B cell (primary cell): ENCODE data around the gene SNX14. TPM values are rescaled to one million over a fixed set of nuclear protein-coding genes. Genes with fewer than 3 reads are reported as not detected.

Source experiments
- ATAC-seq: fragments of 200-7000 bp; cut with Tn5 transposase; one replicate; pipeline ENCODE4 v1.10.0; 2021; ENCODE audit warnings: low read depth, mild to moderate bottlenecking, moderate number of reproducible peaks, moderate library complexity
- CTCF ChIA-PET: fragments of 350-600 bp; sonication (Branson Sonifier 250); formaldehyde crosslinking; loops from one replicate; lab custom pipeline; 2021; ENCODE audit warnings: antibody characterized with exemption, inconsistent platforms; lab: Charles Lee
- POLR2A ChIA-PET: fragments of 350-600 bp; sonication (Branson Sonifier 250); formaldehyde crosslinking; loops from one replicate; lab custom pipeline; 2021; ENCODE audit warnings: antibody characterized with exemption; lab: Charles Lee
- DNase-seq: peaks from one replicate; pipeline ENCODE4 v3.0.0; 2013
- H2AFZ ChIP-seq: 2 replicates; pipeline ENCODE4 v1.6.1; 2012; ENCODE audit warnings: mild to moderate bottlenecking, low read depth, low read length; ENCODE audit not compliant: insufficient read depth, poor library complexity, severe bottlenecking
- H3K27ac ChIP-seq, 2 donors: 1 replicate in 1 of 2; 2 replicates in 1 of 2; pipeline ENCODE4 v1.5.1; 2012 to 2013; ENCODE audit warnings: low read length in 2 of 2, mild to moderate bottlenecking in 2 of 2, moderate library complexity in 1 of 2
- H3K27me3 ChIP-seq, 4 experiments: fragments of 200-600 bp in 1 of 4; sonication (generic) in 1 of 4; replicated peaks in 1 of 4; 1 replicate in 2 of 4; 2 replicates in 2 of 4; pipeline versions ENCODE4 v1.6.1 to v1.7.0; 2013 to 2016; ENCODE audit warnings: low read length in 3 of 4, mild to moderate bottlenecking in 2 of 4, mixed read lengths in 1 of 4, moderate library complexity in 1 of 4; ENCODE audit not compliant: insufficient read depth in 4 of 4, control insufficient read depth in 3 of 4; ENCODE audit errors: control extremely low read depth in 1 of 4
- H3K36me3 ChIP-seq, 2 experiments: replicated peaks in 1 of 2; 1 replicate in 1 of 2; 2 replicates in 1 of 2; pipeline versions ENCODE4 v1.6.1 to v1.7.1; 2013; ENCODE audit warnings: low read length in 1 of 2; ENCODE audit not compliant: insufficient read depth in 2 of 2, control insufficient read depth in 1 of 2; ENCODE audit errors: control extremely low read depth in 1 of 2, extremely low read depth in 1 of 2
- H3K4me1 ChIP-seq, 2 donors: fragments of 200-600 bp in 1 of 2; sonication (generic) in 1 of 2; 1 replicate in 1 of 2; 2 replicates in 1 of 2; pipeline versions ENCODE4 v1.5.1 to v1.6.1; 2013 to 2017; ENCODE audit warnings: low read length in 2 of 2; ENCODE audit not compliant: control insufficient read depth in 2 of 2, insufficient read depth in 2 of 2
- H3K4me2 ChIP-seq: replicated peaks from 2 replicates; pipeline ENCODE3; 2012; ENCODE audit warnings: mild to moderate bottlenecking, low read depth, low read length; ENCODE audit not compliant: poor library complexity, severe bottlenecking
- H3K4me3 ChIP-seq, 5 experiments: fragments of 200-600 bp in 1 of 5; sonication (generic) in 1 of 5; 1 replicate in 3 of 5; 2 replicates in 2 of 5; pipeline versions ENCODE4 v1.5.1 to v1.7.0; 2011 to 2016; ENCODE audit warnings: low read length in 4 of 5, mild to moderate bottlenecking in 4 of 5, low read depth in 2 of 5, control low read depth in 1 of 5, moderate library complexity in 1 of 5; ENCODE audit not compliant: insufficient read depth in 1 of 5; ENCODE audit errors: control extremely low read depth in 1 of 5, extremely low read depth in 1 of 5
- H3K79me2 ChIP-seq: fragments of 200-600 bp; sonication (generic); one replicate; pipeline ENCODE4 v1.6.0; 2016; ENCODE audit warnings: low read length; ENCODE audit not compliant: control insufficient read depth, insufficient read depth
- H3K9ac ChIP-seq: fragments of 200-600 bp; sonication (generic); 2 replicates; pipeline ENCODE4 v1.6.1; 2017; ENCODE audit warnings: mild to moderate bottlenecking, low read length, moderate library complexity
- H3K9me3 ChIP-seq, 3 donors: one replicate each; pipeline versions ENCODE4 v1.6.1 to v1.7.1; 2013; ENCODE audit warnings: low read length in 2 of 3; ENCODE audit not compliant: control insufficient read depth in 2 of 3, insufficient read depth in 1 of 3; ENCODE audit errors: control extremely low read depth in 1 of 3
- H4K20me1 ChIP-seq: 2 replicates; pipeline ENCODE4 v1.6.0; 2012; ENCODE audit warnings: mild to moderate bottlenecking, low read length; ENCODE audit not compliant: insufficient read depth, control insufficient read depth, poor library complexity, severe bottlenecking
- H3K27ac Mint-ChIP-seq: one replicate; pipeline ENCODE4 v1.8.0; 2021; ENCODE audit warnings: mixed read lengths
- H3K27me3 Mint-ChIP-seq: one replicate; pipeline ENCODE4 v1.8.0; 2021; ENCODE audit warnings: mixed read lengths
- H3K4me1 Mint-ChIP-seq: one replicate; pipeline ENCODE4 v1.8.0; 2021; ENCODE audit warnings: mixed read lengths
- H3K4me3 Mint-ChIP-seq: one replicate; pipeline ENCODE4 v1.8.0; 2021; ENCODE audit warnings: mixed read lengths
- H3K9me3 Mint-ChIP-seq: one replicate; pipeline ENCODE4 v1.8.0; 2022; ENCODE audit warnings: mixed read lengths; ENCODE audit not compliant: insufficient read depth
- EZH2 ChIP-seq: IDR thresholded peaks from 2 replicates; pipeline ENCODE4 v1.6.1; 2012; ENCODE audit warnings: borderline replicate concordance, low read depth, mild to moderate bottlenecking, moderate library complexity, low read length; ENCODE audit not compliant: insufficient read depth, poor library complexity, severe bottlenecking
- WGBS: methylation state at CpG from one replicate; pipeline ENCODE4 v1.1.5; 2013; ENCODE audit warnings: missing lambda C conversion rate; ENCODE audit not compliant: insufficient coverage; 5-methylcytosine and 5-hydroxymethylcytosine counted together
- intact Hi-C: fragments of 100-400 bp; cut with micrococcal nuclease; formaldehyde crosslinking; loops from one replicate; pipeline ENCODE4 v1.10.0; 2022
- polyA plus RNA-seq: library from polyadenylated mRNA; depleted of rRNA; stranded (reverse); fragments of >200 nt; gene quantifications from 2 replicates; pipeline ENCODE4 v1.2.3, GENCODE V29; 2012
- total RNA-seq, 2 donors: library from RNA; stranded (reverse); fragments of 120-200 nt in 1 of 2; gene quantifications; 1 replicate in 1 of 2; 2 replicates in 1 of 2; pipeline versions ENCODE4 v1.2.3 to v1.2.4, GENCODE V29; 2013 to 2022
- TF ChIP-seq, protein P1 (sequence below): fragments of 200-600 bp; IDR thresholded peaks from one replicate; pipeline ENCODE4 v1.8.0; 2022; ENCODE audit warnings: antibody characterized with exemption, mild to moderate bottlenecking

SNX14 gene
- total and polyA plus RNA-seq, 2 donors (not counting 1 experiment from before 2014, with no cell fraction given), result 36.9 to 80.0 TPM

DNA sequence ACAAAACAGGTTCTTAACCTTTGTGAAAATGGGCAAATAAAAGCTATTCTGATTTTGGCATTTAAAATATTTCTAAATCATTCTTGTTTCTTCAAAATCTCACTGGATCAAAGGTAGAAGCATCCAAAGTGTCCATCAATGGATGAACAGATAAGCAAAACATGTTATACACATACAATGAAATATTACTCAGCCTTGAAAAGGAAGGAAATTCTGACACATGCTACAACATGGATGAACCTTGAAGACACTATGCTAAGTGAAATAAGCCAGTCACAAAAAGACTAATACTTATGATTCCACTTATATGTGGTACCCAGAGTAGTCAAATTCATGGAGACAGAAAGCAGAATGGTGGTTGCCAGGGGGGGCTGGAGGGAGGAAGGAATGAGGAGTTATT lies 45.9 kb downstream of the SNX14 start:
- intact Hi-C loops, result no loop called here
- TF ChIP-seq, protein P1, sequence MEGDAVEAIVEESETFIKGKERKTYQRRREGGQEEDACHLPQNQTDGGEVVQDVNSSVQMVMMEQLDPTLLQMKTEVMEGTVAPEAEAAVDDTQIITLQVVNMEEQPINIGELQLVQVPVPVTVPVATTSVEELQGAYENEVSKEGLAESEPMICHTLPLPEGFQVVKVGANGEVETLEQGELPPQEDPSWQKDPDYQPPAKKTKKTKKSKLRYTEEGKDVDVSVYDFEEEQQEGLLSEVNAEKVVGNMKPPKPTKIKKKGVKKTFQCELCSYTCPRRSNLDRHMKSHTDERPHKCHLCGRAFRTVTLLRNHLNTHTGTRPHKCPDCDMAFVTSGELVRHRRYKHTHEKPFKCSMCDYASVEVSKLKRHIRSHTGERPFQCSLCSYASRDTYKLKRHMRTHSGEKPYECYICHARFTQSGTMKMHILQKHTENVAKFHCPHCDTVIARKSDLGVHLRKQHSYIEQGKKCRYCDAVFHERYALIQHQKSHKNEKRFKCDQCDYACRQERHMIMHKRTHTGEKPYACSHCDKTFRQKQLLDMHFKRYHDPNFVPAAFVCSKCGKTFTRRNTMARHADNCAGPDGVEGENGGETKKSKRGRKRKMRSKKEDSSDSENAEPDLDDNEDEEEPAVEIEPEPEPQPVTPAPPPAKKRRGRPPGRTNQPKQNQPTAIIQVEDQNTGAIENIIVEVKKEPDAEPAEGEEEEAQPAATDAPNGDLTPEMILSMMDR, result no peak
- no peak for TF ChIP-seq EZH2
- Histone ChIP-seq H3K36me3 (peaks cover 18 to 36% of the 10 kb centered on the region in 2 experiments), H3K4me2 (no peak overlapping the region), H3K27me3 (no peaks in the 10 kb centered on the region), H4K20me1 (no peaks in the 10 kb centered on the region), H3K79me2 (no peaks in the 10 kb centered on the region), H3K9me3 (peaks cover 0 to 4% (median 0%) of the 10 kb centered on the region in 3 donors), H3K9ac (no peak overlapping the region), H3K4me1 (no peaks in the 10 kb centered on the region), H2AFZ (no peak overlapping the region), H3K27ac (no peak overlapping the region), H3K4me3 (no peak overlapping the region)
- ATAC-seq (no peak), DNase-seq (no peak)
- no peak overlapping the region for H3K27ac Mint-ChIP-seq
- H3K4me3 Mint-ChIP-seq, result no peak overlapping the region
- POLR2A ChIA-PET, result no interaction called here
- CTCF ChIA-PET, result interaction anchor here (1.0 kb wide), 1 partner anchor 10 kb away, joined by 4 read pairs; no protein-coding TSS in a partner anchor
- no peaks in the 10 kb centered on the region for H3K4me1 Mint-ChIP-seq
- no peaks in the 10 kb centered on the region for H3K27me3 Mint-ChIP-seq
- H3K9me3 Mint-ChIP-seq, result no peaks in the 10 kb centered on the region

DNA sequence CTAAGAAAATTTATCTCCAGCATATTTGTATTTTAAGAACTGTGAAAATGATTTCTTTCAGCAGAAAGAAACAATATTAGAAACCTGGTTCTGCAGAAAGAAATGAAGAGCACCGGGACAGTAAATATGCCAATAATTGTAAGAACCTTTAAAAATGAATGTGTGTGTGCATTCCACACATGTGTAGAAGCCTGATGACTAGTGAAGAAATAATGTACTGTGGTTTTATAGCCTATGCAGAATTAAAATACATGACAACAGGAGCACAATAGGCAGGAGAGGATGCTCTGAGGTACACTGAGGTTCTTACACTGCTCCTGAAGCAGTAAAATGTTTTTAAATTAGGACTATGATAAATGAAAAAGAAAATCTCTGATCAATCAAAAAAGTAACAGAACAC lies 48.9 kb downstream of the SNX14 start:
- CTCF ChIA-PET, result no interaction called here
- no peaks in the 10 kb centered on the region for H3K27me3 ChIP-seq
- no peak for TF ChIP-seq EZH2
- TF ChIP-seq, protein P1, result no peak
- POLR2A ChIA-PET, result no interaction called here
- H3K9me3 Mint-ChIP-seq, result no peaks in the 10 kb centered on the region
- no peak overlapping the region for H3K27ac ChIP-seq
- intact Hi-C loops, result no loop called here
- H3K4me3 ChIP-seq, result no peak overlapping the region
- no CpG with 5 or more reads among the region's 1 CpG for WGBS
- H3K4me1 ChIP-seq, result no peaks in the 10 kb centered on the region
- no peak for DNase-seq
- no peaks in the 10 kb centered on the region for H4K20me1 ChIP-seq
- no peaks in the 10 kb centered on the region for H3K27me3 Mint-ChIP-seq
- no peaks in the 10 kb centered on the region for H3K9me3 ChIP-seq
- no peaks in the 10 kb centered on the region for H3K79me2 ChIP-seq
- no peak overlapping the region for H2AFZ ChIP-seq
- H3K36me3 ChIP-seq, result peaks cover 14 to 26% of the 10 kb centered on the region in 2 experiments
- no peak overlapping the region for H3K4me2 ChIP-seq
- H3K4me3 Mint-ChIP-seq, result no peak overlapping the region
- ATAC-seq, result no peak
- no peak overlapping the region for H3K27ac Mint-ChIP-seq
- H3K4me1 Mint-ChIP-seq, result no peaks in the 10 kb centered on the region
- no peak overlapping the region for H3K9ac ChIP-seq
